Neural progenitor cell (in vitro differentiated cells): ENCODE data around the gene SYNPR. TPM values are rescaled to one million over a fixed set of nuclear protein-coding genes. Genes with fewer than 3 reads are reported as not detected.

ENCODE experiments used
- DNase-seq: peaks from one replicate; pipeline ENCODE4 v3.0.0-alpha.2; 2016; ENCODE audit warnings: low spot score
- H2AFZ ChIP-seq: fragments of 200-600 bp; sonication (generic); replicated peaks from 2 replicates; pipeline ENCODE4 v1.6.1; 2016; ENCODE audit warnings: antibody characterized with exemption
- H3F3A ChIP-seq: fragments of 200-600 bp; sonication (generic); 2 replicates; pipeline ENCODE4 v1.6.1; 2016; ENCODE audit warnings: antibody characterized with exemption, low read depth
- H3K27ac ChIP-seq: fragments of 200-600 bp; sonication (generic); 2 replicates; pipeline ENCODE4 v1.5.1; 2016; ENCODE audit warnings: mild to moderate bottlenecking
- H3K27me3 ChIP-seq: fragments of 200-600 bp; sonication (generic); 2 replicates; pipeline ENCODE4 v1.6.1; 2016; ENCODE audit warnings: mild to moderate bottlenecking, moderate library complexity
- H3K36me3 ChIP-seq: fragments of 200-600 bp; sonication (generic); 2 replicates; pipeline ENCODE4 v1.5.1; 2016
- H3K4me1 ChIP-seq: fragments of 200-600 bp; sonication (generic); 2 replicates; pipeline ENCODE4 v1.6.1; 2016; ENCODE audit warnings: mixed run types
- H3K4me2 ChIP-seq: fragments of 200-600 bp; sonication (generic); 2 replicates; pipeline ENCODE4 v1.6.1; 2016
- H3K4me3 ChIP-seq: fragments of 200-600 bp; sonication (generic); 2 replicates; pipeline ENCODE4 v1.5.1; 2016
- H3K79me2 ChIP-seq: fragments of 200-600 bp; sonication (generic); 2 replicates; pipeline ENCODE4 v1.6.1; 2016; ENCODE audit warnings: low read depth
- H3K9ac ChIP-seq: fragments of 200-600 bp; sonication (generic); 2 replicates; pipeline ENCODE4 v1.6.1; 2016
- H3K9me3 ChIP-seq: fragments of 200-600 bp; sonication (generic); 2 replicates; pipeline ENCODE4 v1.5.1; 2016; ENCODE audit warnings: low read depth
- H4K20me1 ChIP-seq: fragments of 200-600 bp; sonication (generic); 2 replicates; pipeline ENCODE4 v1.6.1; 2016; ENCODE audit warnings: low read depth
- H3K27ac Mint-ChIP-seq: 3 replicates; pipeline ENCODE4 v1.8.0; 2021; ENCODE audit warnings: mixed read lengths
- H3K27me3 Mint-ChIP-seq: 2 replicates; pipeline ENCODE4 v1.8.0; 2022; ENCODE audit warnings: low read depth, mild to moderate bottlenecking, inconsistent platforms, moderate library complexity, mixed read lengths; ENCODE audit not compliant: insufficient read depth
- H3K36me3 Mint-ChIP-seq: 3 replicates; pipeline ENCODE4 v1.8.0; 2021; ENCODE audit warnings: mixed read lengths
- H3K4me1 Mint-ChIP-seq: 3 replicates; pipeline ENCODE4 v1.8.0; 2021; ENCODE audit warnings: mixed read lengths
- H3K4me3 Mint-ChIP-seq: 3 replicates; pipeline ENCODE4 v1.8.0; 2021; ENCODE audit warnings: mild to moderate bottlenecking, moderate library complexity, mixed read lengths
- H3K9me3 Mint-ChIP-seq: 3 replicates; pipeline ENCODE4 v1.8.0; 2020; ENCODE audit warnings: mixed read lengths
- EZH2 ChIP-seq: fragments of 200-600 bp; sonication (generic); IDR thresholded peaks from 2 replicates; pipeline ENCODE4 v1.6.1; 2017; ENCODE audit warnings: antibody characterized with exemption, mild to moderate bottlenecking, moderate library complexity
- EZH2phosphoT487 ChIP-seq: fragments of 200-600 bp; sonication (generic); IDR thresholded peaks from 2 replicates; pipeline ENCODE4 v1.6.1; 2017; ENCODE audit warnings: antibody characterized with exemption
- total RNA-seq: library from RNA; depleted of rRNA; stranded (reverse); fragments of >200 nt; gene quantifications from 2 replicates; pipeline ENCODE4 v1.2.3, GENCODE V29; 2015; ENCODE audit warnings: low replicate concordance
- TF ChIP-seq, protein P1 (sequence below): fragments of 200-600 bp; sonication (generic); IDR thresholded peaks from 2 replicates; pipeline ENCODE4 v1.5.1; 2017; ENCODE audit warnings: antibody characterized with exemption, mild to moderate bottlenecking

Gene SYNPR
- total RNA-seq, 1 donor from 2014 or later, result 0.30 TPM

DNA sequence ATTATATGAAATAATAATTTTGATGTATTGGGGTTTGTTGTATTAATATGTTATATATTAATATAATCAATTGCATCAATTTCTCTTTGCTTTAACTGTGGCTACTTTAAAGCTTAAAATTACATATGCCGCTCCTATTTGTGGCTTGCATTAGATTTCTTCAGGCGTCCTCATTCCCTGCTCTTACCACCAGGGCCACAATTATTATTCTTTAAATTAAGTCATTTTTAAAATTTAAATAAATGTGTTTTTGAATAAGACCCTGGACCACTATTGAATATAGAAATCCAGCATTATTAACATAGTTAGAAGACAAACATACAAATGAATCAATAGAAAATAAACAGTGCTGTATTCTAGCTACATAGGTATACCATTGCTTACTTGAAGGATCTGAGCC is 318.9 kb downstream of the SYNPR start:
- no peaks in the 10 kb centered on the region for H3K79me2 ChIP-seq
- H4K20me1 ChIP-seq, result no peaks in the 10 kb centered on the region
- TF ChIP-seq EZH2phosphoT487 (no peak), EZH2 (no peak)
- TF ChIP-seq, protein P1, sequence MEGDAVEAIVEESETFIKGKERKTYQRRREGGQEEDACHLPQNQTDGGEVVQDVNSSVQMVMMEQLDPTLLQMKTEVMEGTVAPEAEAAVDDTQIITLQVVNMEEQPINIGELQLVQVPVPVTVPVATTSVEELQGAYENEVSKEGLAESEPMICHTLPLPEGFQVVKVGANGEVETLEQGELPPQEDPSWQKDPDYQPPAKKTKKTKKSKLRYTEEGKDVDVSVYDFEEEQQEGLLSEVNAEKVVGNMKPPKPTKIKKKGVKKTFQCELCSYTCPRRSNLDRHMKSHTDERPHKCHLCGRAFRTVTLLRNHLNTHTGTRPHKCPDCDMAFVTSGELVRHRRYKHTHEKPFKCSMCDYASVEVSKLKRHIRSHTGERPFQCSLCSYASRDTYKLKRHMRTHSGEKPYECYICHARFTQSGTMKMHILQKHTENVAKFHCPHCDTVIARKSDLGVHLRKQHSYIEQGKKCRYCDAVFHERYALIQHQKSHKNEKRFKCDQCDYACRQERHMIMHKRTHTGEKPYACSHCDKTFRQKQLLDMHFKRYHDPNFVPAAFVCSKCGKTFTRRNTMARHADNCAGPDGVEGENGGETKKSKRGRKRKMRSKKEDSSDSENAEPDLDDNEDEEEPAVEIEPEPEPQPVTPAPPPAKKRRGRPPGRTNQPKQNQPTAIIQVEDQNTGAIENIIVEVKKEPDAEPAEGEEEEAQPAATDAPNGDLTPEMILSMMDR, result no peak
- no peaks in the 10 kb centered on the region for H3K27me3 ChIP-seq
- H3K4me2 ChIP-seq, result no peak overlapping the region
- Mint-ChIP-seq H3K27me3 (peaks cover 12% of the 10 kb centered on the region), H3K9me3 (no peaks in the 10 kb centered on the region), H3K36me3 (no peaks in the 10 kb centered on the region), H3K4me3 (no peak overlapping the region), H3K27ac (no peak overlapping the region), H3K4me1 (peaks cover 8% of the 10 kb centered on the region)
- H3K27ac ChIP-seq, result no peak overlapping the region
- no peaks in the 10 kb centered on the region for H3K36me3 ChIP-seq
- no peak overlapping the region for H2AFZ ChIP-seq
- DNase-seq, result no peak
- H3K4me3 ChIP-seq, result no peak overlapping the region
- no peaks in the 10 kb centered on the region for H3K9me3 ChIP-seq
- no peak overlapping the region for H3K9ac ChIP-seq
- no peaks in the 10 kb centered on the region for H3K4me1 ChIP-seq
- H3F3A ChIP-seq, result no peaks in the 10 kb centered on the region

DNA sequence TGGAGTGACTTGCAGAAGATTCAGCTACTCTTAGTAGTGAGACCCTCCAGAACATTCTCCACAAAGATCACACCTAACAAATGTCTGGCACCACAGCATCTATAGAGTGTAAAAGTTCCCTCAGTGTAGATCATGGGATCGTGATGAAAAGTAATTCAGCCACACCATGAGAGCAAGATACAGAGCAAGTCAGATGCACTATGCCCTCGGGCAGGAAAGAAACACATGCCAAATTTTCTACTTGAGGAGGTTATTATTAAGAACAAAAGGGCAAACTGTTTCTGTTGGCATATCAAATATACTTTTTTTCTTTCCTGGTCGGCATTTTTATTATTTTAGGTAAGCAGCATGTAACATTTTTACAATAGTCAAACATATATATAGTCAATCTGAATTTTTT is 329.6 kb downstream of the SYNPR start:
- H3K27me3 Mint-ChIP-seq, result no peaks in the 10 kb centered on the region
- DNase-seq, result no peak
- H3K4me3 Mint-ChIP-seq, result no peak overlapping the region
- Histone ChIP-seq H3K9ac (no peak overlapping the region), H3K27ac (no peak overlapping the region), H4K20me1 (no peaks in the 10 kb centered on the region), H3K4me3 (no peak overlapping the region), H3F3A (no peaks in the 10 kb centered on the region), H3K27me3 (no peaks in the 10 kb centered on the region), H3K79me2 (no peaks in the 10 kb centered on the region), H3K4me1 (no peaks in the 10 kb centered on the region), H2AFZ (no peak overlapping the region), H3K4me2 (no peak overlapping the region), H3K36me3 (no peaks in the 10 kb centered on the region), H3K9me3 (no peaks in the 10 kb centered on the region)
- H3K4me1 Mint-ChIP-seq, result no peaks in the 10 kb centered on the region
- TF ChIP-seq EZH2 (no peak), EZH2phosphoT487 (no peak)
- TF ChIP-seq, protein P1, result no peak
- no peaks in the 10 kb centered on the region for H3K9me3 Mint-ChIP-seq
- no peaks in the 10 kb centered on the region for H3K36me3 Mint-ChIP-seq
- no peak overlapping the region for H3K27ac Mint-ChIP-seq

DNA sequence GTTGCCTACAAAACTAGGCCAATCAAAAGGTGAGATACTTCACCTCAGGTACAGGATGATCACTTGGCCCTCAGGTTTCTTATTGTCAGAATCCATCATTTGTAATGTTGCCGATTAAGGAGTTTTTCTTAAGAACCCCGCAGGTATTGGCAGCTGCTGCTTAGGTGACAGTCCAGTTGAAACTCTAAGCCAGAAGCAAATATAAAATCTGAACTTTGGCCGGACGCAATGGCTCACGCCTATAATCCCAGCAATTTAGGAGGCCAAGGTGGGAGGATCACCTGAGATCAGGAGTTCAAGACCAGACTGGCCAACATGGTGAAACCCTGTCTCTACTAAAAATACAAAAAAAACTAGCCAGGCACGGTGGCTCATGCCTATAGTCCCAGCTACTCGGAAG is 331.3 kb downstream of the SYNPR start:
- Histone ChIP-seq H3K9ac (no peak overlapping the region), H4K20me1 (no peaks in the 10 kb centered on the region), H3K4me3 (no peak overlapping the region), H3K79me2 (no peaks in the 10 kb centered on the region), H3K27me3 (no peaks in the 10 kb centered on the region), H3F3A (no peaks in the 10 kb centered on the region), H3K4me1 (peaks cover 9% of the 10 kb centered on the region), H3K36me3 (no peaks in the 10 kb centered on the region), H3K4me2 (no peak overlapping the region), H3K27ac (no peak overlapping the region), H2AFZ (no peak overlapping the region), H3K9me3 (no peaks in the 10 kb centered on the region)
- Mint-ChIP-seq H3K36me3 (no peaks in the 10 kb centered on the region), H3K9me3 (no peaks in the 10 kb centered on the region), H3K4me1 (no peaks in the 10 kb centered on the region), H3K27me3 (no peaks in the 10 kb centered on the region), H3K27ac (no peak overlapping the region), H3K4me3 (no peak overlapping the region)
- TF ChIP-seq, protein P1, result no peak
- TF ChIP-seq EZH2phosphoT487 (no peak), EZH2 (no peak)
- DNase-seq, result no peak

DNA sequence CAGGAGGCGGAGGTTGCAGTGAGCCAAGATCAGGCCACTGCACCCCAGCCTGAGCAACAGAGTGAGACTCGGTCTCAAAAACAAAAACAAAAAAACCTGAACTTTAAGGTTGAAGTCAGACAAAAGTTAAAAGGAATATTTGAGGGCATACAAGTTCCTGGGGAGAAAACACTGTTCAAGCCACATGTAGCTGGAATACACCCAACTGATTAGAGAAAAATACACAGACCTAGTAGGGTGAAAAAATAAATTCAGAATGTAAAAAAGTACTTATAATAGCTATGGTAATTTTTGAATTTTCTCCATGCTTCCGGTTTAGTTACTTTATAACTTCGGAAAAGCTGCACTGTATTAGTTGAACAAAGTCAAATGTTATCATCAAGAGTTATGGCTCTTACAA is 331.7 kb downstream of the SYNPR start:
- no peaks in the 10 kb centered on the region for H3K9me3 ChIP-seq
- no peak overlapping the region for H3K27ac ChIP-seq
- no peaks in the 10 kb centered on the region for H3K79me2 ChIP-seq
- H3K4me3 ChIP-seq, result no peak overlapping the region
- H3K4me3 Mint-ChIP-seq, result no peak overlapping the region
- no peak overlapping the region for H3K9ac ChIP-seq
- H2AFZ ChIP-seq, result no peak overlapping the region
- no peak for TF ChIP-seq EZH2phosphoT487
- H3K27me3 Mint-ChIP-seq, result no peaks in the 10 kb centered on the region
- no peak for DNase-seq
- no peaks in the 10 kb centered on the region for H3K27me3 ChIP-seq
- H3K36me3 ChIP-seq, result no peaks in the 10 kb centered on the region
- H3K4me2 ChIP-seq, result no peak overlapping the region
- no peak overlapping the region for H3K27ac Mint-ChIP-seq
- no peaks in the 10 kb centered on the region for H3K4me1 Mint-ChIP-seq
- peaks cover 9% of the 10 kb centered on the region for H3K4me1 ChIP-seq
- no peaks in the 10 kb centered on the region for H3K36me3 Mint-ChIP-seq
- no peaks in the 10 kb centered on the region for H4K20me1 ChIP-seq
- no peaks in the 10 kb centered on the region for H3F3A ChIP-seq
- no peaks in the 10 kb centered on the region for H3K9me3 Mint-ChIP-seq
